DOHH2 (cell line): ENCODE data around the gene ASB1.

ENCODE experiments used
- H3F3A ChIP-seq: fragments of 200-600 bp; sonication (generic), shearing (Covaris generic); 2 replicates; pipeline ENCODE4 v1.6.0; 2016; ENCODE audit warnings: antibody characterized with exemption, mild to moderate bottlenecking; ENCODE audit not compliant: control insufficient read depth, insufficient read depth
- H3K27ac ChIP-seq: fragments of 200-600 bp; sonication (generic); 2 replicates; pipeline ENCODE4 v1.5.1; 2014; ENCODE audit warnings: low read depth, mild to moderate bottlenecking, low read length, moderate library complexity
- H3K27me3 ChIP-seq: fragments of 200-600 bp; sonication (generic); 2 replicates; pipeline ENCODE4 v1.6.1; 2014; ENCODE audit warnings: mild to moderate bottlenecking, low read length, mixed read lengths; ENCODE audit not compliant: control insufficient read depth
- H3K36me3 ChIP-seq: fragments of 200-600 bp; sonication (generic); 2 replicates; pipeline ENCODE4 v1.6.1; 2014; ENCODE audit warnings: mild to moderate bottlenecking, low read length, moderate library complexity, mixed read lengths; ENCODE audit not compliant: control insufficient read depth
- H3K4me1 ChIP-seq: fragments of 200-600 bp; sonication (generic); 2 replicates; pipeline ENCODE4 v1.6.1; 2014; ENCODE audit warnings: mild to moderate bottlenecking, low read length, mixed read lengths; ENCODE audit not compliant: control insufficient read depth
- H3K4me2 ChIP-seq: fragments of 200-600 bp; sonication (generic); 2 replicates; pipeline ENCODE4 v1.6.0; 2014; ENCODE audit warnings: mild to moderate bottlenecking, low read length, moderate library complexity
- H3K4me3 ChIP-seq: fragments of 200-600 bp; sonication (generic); 2 replicates; pipeline ENCODE4 v1.5.1; 2014; ENCODE audit warnings: mild to moderate bottlenecking, low read length, mixed read lengths
- H3K79me2 ChIP-seq: fragments of 200-600 bp; sonication (generic); 2 replicates; pipeline ENCODE4 v1.6.1; 2014; ENCODE audit warnings: mild to moderate bottlenecking, low read length, mixed read lengths; ENCODE audit not compliant: control insufficient read depth
- H3K9me2 ChIP-seq: fragments of 200-600 bp; sonication (generic); replicated peaks from 2 replicates; pipeline ENCODE4 v1.6.1; 2014; ENCODE audit warnings: mild to moderate bottlenecking, low read length, mixed read lengths; ENCODE audit not compliant: control insufficient read depth
- H3K9me3 ChIP-seq: fragments of 200-600 bp; sonication (generic); 2 replicates; pipeline ENCODE4 v1.6.1; 2014; ENCODE audit warnings: antibody characterized with exemption, low read length, mixed read lengths; ENCODE audit not compliant: control insufficient read depth, insufficient read depth
- H4K20me1 ChIP-seq: fragments of 200-600 bp; sonication (generic); 2 replicates; pipeline ENCODE4 v1.6.0; 2014; ENCODE audit warnings: low read depth, mild to moderate bottlenecking, antibody characterized with exemption, low read length, moderate library complexity; ENCODE audit not compliant: control insufficient read depth, insufficient read depth
- EZH2phosphoT487 ChIP-seq: fragments of 200-600 bp; sonication (generic); IDR thresholded peaks from 2 replicates; pipeline ENCODE4 v1.6.1; 2017; ENCODE audit warnings: borderline replicate concordance, mild to moderate bottlenecking, antibody characterized with exemption, low read length, moderate library complexity, mixed read lengths
- TF ChIP-seq, protein P1 (sequence below): fragments of 200-600 bp; sonication (generic); IDR thresholded peaks from one replicate; pipeline ENCODE4 v1.5.1; 2014; ENCODE audit warnings: antibody characterized with exemption, mild to moderate bottlenecking, low read depth, low read length; ENCODE audit not compliant: poor library complexity, severe bottlenecking

ASB1 gene

DNA sequence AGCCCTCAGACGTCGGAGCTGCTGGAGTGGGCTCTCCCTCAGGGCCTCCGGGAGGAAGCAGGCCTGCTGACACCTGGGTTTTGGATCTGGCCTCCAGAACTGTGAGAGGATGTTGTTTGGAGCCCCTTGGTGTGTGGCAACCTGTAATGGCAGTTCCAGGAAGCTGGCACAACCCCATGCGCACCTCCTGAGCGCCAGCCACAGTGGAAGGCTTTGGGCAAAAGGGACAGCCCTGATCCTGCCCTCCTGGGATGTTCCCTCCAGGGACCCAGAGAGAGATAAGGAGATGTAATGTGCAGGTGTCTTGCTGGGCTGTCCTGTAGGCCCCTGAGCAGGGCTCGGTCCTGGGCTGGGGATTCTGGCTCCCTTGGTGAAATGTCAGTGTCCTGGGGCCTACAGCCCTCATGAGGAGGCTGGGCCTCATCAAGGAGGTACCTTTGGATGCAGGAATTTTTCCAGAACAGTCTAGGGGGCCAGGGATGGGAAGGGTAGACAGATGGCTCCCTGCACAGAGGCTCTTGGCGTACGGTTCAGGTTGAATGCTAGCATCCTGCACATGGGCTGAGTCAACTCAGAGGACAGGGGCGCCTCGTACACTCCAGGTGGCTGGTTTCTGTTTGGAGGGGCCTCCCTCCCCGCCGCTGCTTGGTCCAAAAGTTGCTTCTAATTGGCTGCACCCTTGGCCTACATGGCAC lies 61.1 kb downstream of the ASB1 start:
- no peaks in the 10 kb centered on the region for H3K79me2 ChIP-seq

DNA sequence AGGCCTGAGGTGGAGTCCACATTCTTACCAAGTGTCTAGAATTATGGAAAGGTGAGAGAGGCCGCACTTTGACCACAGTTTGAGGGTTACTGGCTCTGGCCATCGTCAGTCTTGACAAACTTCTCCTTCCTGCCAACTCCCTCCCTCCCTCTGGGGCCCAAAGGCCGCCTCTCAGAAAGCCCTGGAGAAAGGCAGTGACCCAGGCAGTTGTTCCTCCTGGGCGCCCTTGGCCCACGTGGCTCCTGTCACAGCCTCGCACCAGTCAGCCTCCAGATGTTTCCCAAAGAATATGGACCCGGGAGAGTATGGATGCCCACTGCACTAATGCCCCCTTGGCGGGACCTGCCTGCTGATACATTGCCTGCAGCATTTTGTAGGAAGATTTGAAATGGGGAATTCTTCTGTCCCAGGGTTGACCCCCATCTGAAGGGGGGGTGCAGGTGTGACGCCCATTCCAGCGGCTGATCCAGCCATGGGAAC lies 61.7 kb downstream of the ASB1 start:
- Histone ChIP-seq H3K79me2 (no peaks in the 10 kb centered on the region), H3K4me3 (no peak overlapping the region), H4K20me1 (no peaks in the 10 kb centered on the region), H3F3A (peaks cover 9% of the 10 kb centered on the region), H3K27ac (no peak overlapping the region), H3K36me3 (no peaks in the 10 kb centered on the region), H3K27me3 (peaks cover 8% of the 10 kb centered on the region), H3K9me3 (peaks cover 13% of the 10 kb centered on the region; the same call in 1 of the 2 replicates), H3K4me2 (no peak overlapping the region), H3K4me1 (peaks cover 15% of the 10 kb centered on the region), H3K9me2 (no peaks in the 10 kb centered on the region)
- TF ChIP-seq, protein P1, sequence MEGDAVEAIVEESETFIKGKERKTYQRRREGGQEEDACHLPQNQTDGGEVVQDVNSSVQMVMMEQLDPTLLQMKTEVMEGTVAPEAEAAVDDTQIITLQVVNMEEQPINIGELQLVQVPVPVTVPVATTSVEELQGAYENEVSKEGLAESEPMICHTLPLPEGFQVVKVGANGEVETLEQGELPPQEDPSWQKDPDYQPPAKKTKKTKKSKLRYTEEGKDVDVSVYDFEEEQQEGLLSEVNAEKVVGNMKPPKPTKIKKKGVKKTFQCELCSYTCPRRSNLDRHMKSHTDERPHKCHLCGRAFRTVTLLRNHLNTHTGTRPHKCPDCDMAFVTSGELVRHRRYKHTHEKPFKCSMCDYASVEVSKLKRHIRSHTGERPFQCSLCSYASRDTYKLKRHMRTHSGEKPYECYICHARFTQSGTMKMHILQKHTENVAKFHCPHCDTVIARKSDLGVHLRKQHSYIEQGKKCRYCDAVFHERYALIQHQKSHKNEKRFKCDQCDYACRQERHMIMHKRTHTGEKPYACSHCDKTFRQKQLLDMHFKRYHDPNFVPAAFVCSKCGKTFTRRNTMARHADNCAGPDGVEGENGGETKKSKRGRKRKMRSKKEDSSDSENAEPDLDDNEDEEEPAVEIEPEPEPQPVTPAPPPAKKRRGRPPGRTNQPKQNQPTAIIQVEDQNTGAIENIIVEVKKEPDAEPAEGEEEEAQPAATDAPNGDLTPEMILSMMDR, result no peak
- TF ChIP-seq EZH2phosphoT487, result no peak

More for the DNA sequence above, 61.1 kb downstream of the ASB1 start:
- H4K20me1 ChIP-seq, result no peaks in the 10 kb centered on the region
- H3K27ac ChIP-seq, result no peak overlapping the region
- peaks cover 9% of the 10 kb centered on the region for H3K4me1 ChIP-seq
- no peaks in the 10 kb centered on the region for H3K9me2 ChIP-seq
- H3K4me3 ChIP-seq, result no peak overlapping the region
- H3K27me3 ChIP-seq, result peaks cover 6% of the 10 kb centered on the region
- TF ChIP-seq EZH2phosphoT487, result no peak
- TF ChIP-seq, protein P1, result no peak
- H3K9me3 ChIP-seq, result peaks cover 13% of the 10 kb centered on the region; the same call in 1 of the 2 replicates
- no peak overlapping the region for H3K4me2 ChIP-seq
- peaks cover 9% of the 10 kb centered on the region for H3F3A ChIP-seq
- no peaks in the 10 kb centered on the region for H3K36me3 ChIP-seq

DNA sequence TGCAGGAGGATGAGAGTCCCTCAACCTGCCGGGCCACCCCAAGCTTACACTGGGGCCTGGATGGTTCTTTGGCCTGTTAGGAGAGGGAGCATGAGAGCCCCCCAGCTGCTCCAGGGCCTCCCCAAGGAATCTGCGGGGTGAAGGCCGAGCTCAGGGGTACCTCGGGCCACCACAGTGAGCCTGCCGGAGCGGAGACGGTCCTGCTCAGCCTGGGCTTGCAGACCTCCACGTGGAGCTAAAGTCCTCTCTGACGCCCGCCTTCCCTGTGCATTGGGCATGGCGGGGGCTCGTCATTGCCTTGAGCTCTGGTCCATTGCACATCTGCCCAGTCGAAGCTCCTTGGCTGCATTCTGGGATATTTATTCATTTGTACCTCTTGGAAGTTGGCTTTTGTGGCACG lies 62.7 kb downstream of the ASB1 start:
- no peak overlapping the region for H3K4me2 ChIP-seq
- H3K27me3 ChIP-seq, result peaks cover 8% of the 10 kb centered on the region
- H3K9me2 ChIP-seq, result no peaks in the 10 kb centered on the region
- H3K79me2 ChIP-seq, result no peaks in the 10 kb centered on the region
- H3K27ac ChIP-seq, result no peak overlapping the region
- H3F3A ChIP-seq, result peaks cover 9% of the 10 kb centered on the region
- no peaks in the 10 kb centered on the region for H3K36me3 ChIP-seq
- peaks cover 25% of the 10 kb centered on the region for H3K4me1 ChIP-seq
- H4K20me1 ChIP-seq, result no peaks in the 10 kb centered on the region
- peaks cover 13% of the 10 kb centered on the region; the same call in 1 of the 2 replicates for H3K9me3 ChIP-seq
- H3K4me3 ChIP-seq, result no peak overlapping the region
- TF ChIP-seq, protein P1, result no peak
- no peak for TF ChIP-seq EZH2phosphoT487
